Skin of body (tissue), 2 donors: ENCODE data around the gene CDKN3. TPM values are rescaled to one million over a fixed set of nuclear protein-coding genes. Genes with fewer than 3 reads are reported as not detected.
"Not testable (repeated sequence)": the region's sequence is repeated elsewhere in the genome, so short reads cannot be mapped to it uniquely, and the experiment has no call there.

ENCODE experiments used
- DNase-seq: peaks from one replicate; lab custom pipeline; 2025; lab: John Stamatoyannopoulos, UW
- total RNA-seq: library from RNA; depleted of rRNA; stranded (reverse); fragments of >200 nt; gene quantifications from one replicate; pipeline ENCODE4 v1.2.3, GENCODE V29; 2014

Gene CDKN3
- total RNA-seq, 1 donor from 2014 or later = 13.3 TPM

DNA sequence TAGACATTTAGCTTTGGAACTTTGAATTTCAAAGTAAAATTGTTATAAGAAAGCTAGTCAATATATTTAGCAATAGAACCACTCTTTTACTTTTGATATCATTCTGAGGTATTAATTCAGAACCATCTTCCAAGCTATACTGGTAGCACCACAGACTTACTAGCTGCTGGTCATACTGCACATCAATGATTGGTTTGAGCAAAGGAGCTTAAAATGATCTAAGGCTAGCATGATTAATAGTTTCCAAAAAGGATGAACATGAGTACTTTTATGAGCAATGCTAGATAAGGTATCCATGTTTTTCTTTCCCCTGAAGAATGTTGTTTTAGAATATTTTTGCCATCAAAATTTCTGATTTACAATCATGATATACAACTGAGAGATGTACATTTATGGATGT lies 27.2 kb downstream of the CDKN3 start:
- DNase-seq = no peak

- DNase-seq = no peak
Observed at GRCh38 chr14:54424479-54424901, 27.7 kb downstream of the CDKN3 start.

- no peak for DNase-seq
Observed at GRCh38 chr14:54425068-54425467, 28.3 kb downstream of the CDKN3 start.

DNA sequence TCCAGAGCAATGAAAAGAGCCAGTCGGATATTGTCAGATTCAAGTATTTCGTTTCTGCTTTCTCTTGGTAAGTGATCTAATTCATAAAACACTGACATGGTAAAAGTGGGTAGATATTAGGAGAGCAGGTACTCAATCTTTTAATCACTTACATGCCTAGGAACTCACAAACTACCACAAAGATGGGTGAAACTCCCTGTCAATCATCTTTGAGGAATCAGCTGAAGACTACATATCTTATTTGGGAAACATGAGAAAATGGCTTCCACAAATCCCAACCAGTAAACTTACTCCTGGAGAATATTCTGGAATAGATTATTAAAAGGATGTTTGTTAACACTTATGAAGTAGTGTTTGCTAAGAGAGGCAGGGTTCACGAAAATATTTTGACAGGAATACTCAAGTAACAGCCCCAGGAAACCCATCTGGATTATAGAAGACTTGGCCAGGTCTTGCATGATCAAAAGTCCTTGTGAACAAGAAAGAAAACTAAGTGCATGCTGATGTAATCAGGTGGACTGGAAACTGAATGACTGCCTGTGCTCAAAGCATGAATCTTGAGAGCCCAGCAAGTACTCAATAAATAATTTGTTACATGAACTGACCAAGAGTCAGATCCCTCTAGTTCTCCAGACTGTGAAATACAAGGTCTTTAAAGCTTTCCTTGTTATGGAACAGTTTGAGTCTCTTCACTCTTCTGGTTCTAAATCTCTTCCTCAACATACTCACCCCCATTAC lies 28.9 kb downstream of the CDKN3 start:
- DNase-seq = no peak

GRCh38 chr14:54427871-54428270 lies 31.1 kb downstream of the CDKN3 start:
- DNase-seq = peak; percentile 43

GRCh38 chr14:54428527-54428926 lies 31.7 kb downstream of the CDKN3 start:
- no peak for DNase-seq

DNA sequence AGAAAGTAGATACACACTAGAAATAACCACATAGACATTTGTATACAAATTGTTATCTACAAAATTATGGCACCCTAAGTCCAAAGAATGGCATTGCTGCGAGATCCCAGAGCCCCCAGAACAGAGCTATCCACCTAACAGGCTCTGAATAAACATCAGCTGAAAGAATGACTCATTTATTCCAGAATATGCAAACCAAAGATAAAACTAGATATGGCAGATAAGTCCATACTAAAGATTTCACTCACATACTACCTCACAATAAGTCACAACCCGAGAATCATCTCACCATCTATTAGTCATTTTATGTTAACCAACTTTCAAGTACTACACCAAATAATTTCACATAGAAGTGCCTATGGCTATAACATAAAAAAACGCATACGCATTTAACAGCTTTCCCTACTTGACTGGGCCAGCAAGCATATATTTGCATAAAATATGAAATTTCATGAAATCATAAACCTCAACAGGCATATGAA lies 38.7 kb downstream of the CDKN3 start:
- DNase-seq = no peak

DNA sequence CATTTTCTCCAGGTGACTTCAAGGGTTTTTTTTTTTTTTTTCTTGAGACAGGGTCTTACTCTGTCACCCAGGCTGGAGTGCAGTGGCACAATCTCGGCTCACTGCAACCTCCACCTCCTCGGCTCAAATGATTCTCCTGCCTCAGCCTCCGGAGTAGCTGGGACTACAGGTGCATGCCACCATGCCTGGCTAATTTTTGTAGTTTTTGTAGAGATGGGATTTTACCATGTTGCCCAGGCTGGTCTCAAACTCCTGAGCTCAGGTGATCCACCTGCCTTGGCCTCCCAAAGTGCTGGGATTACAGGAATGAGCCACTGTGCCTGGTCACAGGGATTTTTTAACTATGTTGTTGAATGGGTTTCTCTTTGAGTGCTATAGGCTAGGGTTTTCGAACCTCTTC lies 41.1 kb downstream of the CDKN3 start:
- DNase-seq = not testable (repeated sequence)

DNA sequence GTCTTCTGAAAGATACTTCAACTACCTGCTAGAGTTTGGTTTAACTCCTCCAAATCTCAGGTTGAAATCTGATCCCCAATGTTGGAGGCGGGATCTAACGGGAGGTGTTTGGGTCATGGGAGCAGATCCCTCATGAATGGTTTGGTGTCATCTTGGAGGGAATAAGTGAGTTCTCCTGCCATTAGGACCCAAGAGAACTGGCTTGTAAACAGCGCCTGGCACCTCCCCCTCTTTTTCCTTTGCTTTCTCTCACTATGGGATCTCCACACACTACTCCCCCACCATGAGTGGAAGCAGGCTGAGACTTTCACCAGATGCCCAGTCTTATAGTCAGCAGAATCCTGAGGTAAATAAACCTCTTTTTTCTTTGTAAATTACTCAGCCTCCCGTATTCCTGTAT lies 41.9 kb downstream of the CDKN3 start:
- DNase-seq = no peak

DNA sequence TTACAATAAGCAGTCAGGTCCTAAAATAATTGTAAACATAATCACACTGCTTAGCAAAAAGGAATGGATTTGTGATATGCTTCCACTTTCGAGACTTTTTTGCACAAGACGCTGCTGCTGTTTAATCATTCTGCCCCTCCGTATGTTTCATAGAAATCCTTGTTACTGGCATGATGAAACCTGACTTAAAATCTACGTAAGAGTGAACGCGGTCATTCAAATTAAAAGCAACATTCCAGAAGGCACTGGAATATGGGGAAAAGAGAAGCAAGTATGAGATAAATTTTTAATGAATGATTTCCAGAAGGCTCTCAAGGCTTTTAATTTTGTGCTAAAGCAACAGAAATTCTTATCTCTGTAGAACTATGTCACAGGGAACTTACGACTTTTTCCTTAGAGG lies 43.2 kb downstream of the CDKN3 start:
- DNase-seq = no peak

DNA sequence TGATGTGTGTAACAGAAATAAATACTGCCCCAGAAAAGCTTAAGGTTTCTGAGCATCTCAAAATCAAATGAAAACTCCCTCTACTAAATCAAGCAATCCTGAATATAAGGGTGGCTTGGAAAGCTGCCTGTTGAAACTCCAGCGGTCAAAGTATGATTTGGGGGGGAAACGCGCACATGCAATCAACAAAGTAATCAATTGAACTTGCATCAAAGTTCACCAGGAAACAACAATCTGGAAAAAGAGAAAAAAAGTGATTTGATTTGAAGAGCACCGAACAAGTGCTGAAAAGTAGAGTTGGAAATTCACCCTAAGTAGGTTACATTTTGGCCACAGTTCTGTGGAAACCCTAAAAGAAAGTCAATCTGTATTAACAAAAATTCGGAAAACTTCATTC lies 43.7 kb downstream of the CDKN3 start:
- DNase-seq = no peak

DNA sequence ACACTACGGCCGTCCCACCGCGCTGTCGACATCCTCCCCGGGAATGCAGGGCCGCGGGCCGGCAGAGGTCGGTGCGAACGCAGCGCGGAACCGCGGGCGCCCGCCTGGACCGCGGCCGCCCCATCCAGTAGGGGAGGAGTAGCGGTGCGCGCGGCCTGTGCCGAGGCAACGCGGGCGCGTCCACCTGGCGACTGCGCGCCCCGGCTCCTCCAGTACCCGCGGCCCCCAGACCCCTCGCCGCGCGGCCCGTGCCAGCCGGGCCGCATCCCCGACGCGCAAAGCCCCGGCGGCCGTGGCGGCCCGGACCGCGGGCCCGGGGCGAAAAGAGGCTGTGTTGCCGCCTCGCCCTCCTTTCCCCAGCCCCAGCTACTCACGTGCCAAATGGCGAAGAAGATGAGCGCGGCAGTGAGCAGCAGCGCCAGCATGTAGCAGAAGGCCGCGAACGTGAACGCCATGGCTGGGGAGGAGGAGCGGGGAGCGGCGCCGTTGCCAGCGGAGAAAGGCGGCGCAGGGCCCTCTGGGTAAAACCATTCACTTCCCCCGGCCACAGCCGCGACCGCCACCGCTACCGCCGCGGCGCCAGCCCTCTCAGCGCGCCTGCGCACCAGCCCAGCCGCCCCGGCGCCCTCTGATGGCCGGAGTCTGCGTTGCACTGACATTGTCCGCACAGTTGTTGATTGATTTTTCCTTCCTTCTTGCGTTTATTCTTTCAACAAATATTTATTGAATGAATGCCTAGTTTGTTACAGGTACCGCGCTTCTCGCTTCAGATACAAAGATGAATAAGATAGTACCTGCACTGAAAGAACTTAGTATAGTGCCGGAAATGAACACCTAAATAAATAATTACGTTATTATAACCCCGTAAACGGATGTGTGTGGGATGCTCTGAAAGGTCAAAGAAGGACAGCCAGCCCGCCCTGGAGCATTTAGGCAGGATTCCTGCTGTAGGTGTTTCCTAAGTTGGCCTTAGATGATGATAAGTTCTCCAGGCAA lies 44.4 kb downstream of the CDKN3 start, which contains the start of gene CNIH1:
Gene CNIH1, minus strand, starts transcription at position 502 of the 996 bp plus-strand sequence. Its CDS starts 47 bp downstream, at position 455.
- DNase-seq = peak; percentile 89

- not testable (repeated sequence) for DNase-seq
Observed at GRCh38 chr14:54442961-54443360, 46.2 kb downstream of the CDKN3 start.

DNA sequence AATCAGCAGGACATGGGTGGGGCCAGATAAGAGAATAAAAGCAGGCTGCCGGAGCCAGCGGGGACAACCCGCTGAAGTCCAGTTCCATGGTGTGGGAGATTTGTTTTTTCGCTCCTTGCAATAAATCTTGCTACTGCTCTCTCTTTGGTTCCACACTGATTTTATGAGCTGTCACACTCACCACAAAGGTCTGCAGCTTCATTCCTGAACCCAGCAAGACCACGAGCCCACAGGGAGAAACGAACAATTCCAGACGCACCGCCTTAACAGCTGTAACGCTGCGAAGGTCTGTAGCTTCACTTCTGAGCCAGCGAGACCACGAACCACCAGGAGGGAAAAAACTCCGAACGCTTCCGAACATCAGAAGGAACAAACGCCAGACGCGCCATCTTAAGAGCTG lies 47.2 kb downstream of the CDKN3 start:
- DNase-seq = no peak

DNA sequence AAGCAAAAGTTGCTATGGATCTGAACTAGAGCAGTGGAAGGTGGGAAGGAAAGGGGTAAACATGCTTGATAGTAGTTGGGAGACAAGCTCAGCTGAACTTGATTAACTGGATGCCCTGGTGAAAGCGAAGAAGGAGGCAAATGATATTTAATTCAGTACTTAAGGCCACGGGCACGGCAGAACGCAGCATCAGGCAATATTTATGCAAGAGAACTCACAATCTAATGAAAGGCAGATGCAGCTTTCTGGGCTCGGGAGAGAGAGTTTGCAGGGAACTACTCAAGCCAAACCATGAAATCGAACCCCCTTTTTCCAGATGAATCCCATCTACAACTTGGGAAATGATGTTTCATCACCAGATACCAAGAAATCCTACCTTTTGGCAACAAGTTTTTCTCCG lies 47.9 kb downstream of the CDKN3 start:
- DNase-seq = peak; percentile 68

- DNase-seq = peak; percentile 12
Observed at GRCh38 chr14:54446161-54446693, 49.4 kb downstream of the CDKN3 start.

DNA sequence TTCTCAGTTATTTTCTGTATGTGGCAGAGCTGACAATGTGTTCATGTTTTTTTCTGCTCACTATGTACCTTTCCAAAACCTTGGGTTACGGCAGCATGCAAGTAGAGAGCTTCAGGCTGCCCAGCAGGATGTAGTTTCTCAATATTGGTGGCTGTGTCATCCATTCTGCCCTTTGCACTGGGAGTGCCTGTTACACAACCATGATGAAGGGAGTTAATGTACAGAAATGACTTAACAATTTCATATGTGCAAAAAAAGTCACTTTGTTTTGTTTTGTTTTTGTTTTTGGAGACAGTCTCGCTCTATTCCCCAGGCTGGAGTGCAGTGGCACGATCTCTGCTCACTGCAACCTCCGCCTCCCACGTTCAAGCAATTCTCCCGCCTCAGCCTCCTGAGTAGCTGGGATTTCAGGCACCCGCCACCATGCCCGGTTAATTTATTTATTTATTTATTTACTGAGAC lies 50.5 kb downstream of the CDKN3 start:
- no peak for DNase-seq

DNA sequence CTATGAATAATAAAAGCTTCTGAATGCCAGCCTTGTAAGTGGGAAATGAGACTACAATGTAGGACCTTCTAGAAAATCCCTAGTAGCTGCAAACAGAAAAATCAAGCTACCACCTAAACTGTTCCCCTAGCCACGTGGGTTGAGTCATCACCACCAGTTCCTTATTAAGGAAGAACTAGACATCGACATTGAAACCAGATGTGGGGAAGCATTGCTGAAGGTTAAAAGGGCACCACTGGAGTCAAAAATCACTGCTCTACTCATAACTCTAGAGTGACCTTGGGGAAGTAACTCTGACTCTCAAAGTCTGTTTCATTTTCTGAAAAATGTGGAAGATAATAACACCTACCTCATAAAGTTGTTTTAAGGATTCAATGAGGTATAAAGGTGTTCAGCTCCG lies 53.7 kb downstream of the CDKN3 start:
- no peak for DNase-seq

DNA sequence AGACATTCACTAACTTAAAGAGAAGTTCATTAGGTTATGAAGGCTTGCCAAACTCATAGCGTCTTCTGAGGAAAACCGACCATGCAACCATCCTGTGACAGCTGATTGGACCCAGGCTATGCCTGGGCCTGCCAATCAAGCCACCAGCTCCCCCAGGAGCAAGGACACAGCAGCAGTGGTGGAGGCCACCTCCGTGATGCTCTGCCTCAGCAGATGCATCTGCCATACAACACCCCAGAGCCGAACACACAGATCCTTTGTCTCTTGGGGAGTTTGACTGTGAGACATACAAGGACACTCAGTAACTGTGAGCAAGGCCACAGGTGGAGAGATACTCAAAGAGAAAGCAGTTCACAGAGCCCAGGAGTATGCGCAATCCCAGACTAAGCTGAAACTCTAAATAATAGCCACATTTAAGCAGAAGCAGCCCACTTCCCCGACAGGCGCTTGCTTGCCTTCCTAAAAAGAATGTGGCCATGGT lies 54.4 kb downstream of the CDKN3 start:
- DNase-seq = no peak

DNA sequence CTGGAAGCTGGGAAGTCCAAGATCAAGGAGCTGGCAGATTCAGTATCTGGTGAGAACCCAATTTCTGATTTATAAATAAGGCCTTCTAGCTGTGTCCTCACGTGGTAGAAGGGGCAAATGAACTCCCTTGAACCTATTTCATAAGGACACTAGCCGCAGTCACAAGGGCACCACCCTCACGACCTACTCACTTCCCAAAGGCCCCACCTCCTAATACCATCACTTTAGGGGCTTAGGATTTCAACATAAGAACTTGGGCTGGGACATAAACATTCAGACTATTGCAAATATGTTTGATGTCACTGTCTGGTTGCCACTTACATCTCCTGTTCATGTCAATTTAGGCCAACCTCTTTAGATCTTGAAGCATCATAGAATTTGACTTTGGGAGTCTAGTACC lies 55.2 kb downstream of the CDKN3 start:
- DNase-seq = no peak

GRCh38 chr14:54453252-54453651 lies 56.4 kb downstream of the CDKN3 start:
- no peak for DNase-seq

DNA sequence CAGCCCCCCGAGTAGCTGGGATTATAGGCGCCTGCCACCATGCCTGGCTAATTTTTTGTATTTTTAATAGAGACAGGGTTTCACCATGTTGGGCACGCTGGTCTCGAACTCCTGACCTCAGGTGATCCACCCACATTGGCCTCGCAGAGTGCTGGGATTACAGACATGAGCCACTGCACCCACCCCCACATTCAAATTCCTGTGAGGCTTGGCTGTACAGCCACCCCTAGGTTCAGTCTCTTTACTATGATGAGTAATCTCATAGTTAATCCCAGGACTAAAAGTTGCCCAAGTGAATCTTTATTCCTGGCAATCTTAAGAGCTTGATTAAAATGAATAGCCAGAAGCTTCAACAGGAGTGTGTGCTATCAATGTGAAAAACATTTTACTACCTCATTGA lies 57.2 kb downstream of the CDKN3 start:
- DNase-seq = not testable (repeated sequence)
